GM18867 (cell line): ENCODE data around the gene OR8K3.

Source experiments
- ATAC-seq: cut with Tn5 transposase; IDR thresholded peaks from one replicate; pipeline ENCODE4 v1.9.1; 2021; ENCODE audit warnings: mild to moderate bottlenecking, moderate library complexity; ENCODE audit not compliant: unreplicated experiment

Gene OR8K3

DNA sequence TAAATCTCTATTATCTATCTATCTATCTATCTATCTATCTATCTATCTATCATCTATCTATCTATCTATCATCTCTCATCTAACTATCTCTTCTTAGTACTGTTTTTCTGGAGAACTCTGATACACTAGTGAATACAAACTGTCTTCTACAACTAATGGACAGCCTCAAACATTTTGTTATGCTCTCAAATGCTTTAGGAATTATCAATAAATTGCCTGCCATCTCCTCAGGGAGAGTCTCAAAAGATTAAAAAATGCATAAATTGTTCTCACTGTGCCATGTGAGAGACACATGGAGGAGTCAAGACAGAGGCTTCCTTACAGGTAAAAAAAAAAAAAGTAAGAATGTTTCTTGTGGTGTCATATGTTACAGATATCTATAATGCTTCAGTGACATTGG is at the start of gene OR8K3:
Gene OR8K3, plus strand, starts transcription at position 301 of the 400 bp plus-strand sequence. CDS start 3,163 bp downstream, outside the sequence.
- no peak for ATAC-seq

DNA sequence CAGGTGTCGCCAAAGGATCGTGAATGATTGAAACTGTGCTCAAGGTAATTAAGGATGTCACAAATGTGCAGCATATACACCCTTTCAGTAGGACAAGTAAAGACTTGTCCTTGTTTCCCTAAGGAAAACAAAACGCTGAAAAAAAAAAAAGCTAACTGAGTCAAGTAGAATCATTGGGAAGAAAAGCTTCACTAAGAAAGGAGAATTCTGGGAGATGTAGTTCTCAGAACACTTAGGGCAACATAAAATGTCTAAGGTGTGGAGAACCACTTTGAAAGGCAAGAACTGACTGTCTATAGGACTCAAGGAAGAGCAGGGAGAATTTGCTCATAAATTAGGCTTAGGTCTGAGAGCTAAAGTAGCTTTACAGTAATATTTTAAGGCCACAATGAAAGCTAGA is 43.9 kb upstream of the OR8K3 start:
- no peak for ATAC-seq

DNA sequence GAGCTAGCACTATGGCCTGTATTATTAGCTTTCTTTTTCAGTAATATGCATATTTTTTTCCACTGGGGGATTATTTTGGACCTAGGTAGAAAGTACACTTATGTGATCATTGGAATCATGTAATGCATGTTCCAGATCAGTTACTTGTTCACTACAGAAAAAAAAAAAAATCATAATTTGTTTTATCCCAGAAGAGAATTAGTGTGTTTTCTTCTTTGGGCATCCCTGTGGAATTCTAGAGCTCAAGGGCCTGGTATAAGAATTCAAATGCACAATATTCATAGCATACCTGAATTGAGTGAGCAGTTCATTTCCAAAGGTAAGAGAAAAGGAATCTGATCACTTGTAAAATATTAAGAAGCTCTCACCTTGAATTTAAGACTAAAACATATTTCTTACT is 41.1 kb upstream of the OR8K3 start, which contains the start of gene OR5T1:
Gene OR5T1, plus strand, starts transcription at position 301 of the 400 bp plus-strand sequence. CDS start 1,485 bp downstream, outside the sequence.
- ATAC-seq = no peak

DNA sequence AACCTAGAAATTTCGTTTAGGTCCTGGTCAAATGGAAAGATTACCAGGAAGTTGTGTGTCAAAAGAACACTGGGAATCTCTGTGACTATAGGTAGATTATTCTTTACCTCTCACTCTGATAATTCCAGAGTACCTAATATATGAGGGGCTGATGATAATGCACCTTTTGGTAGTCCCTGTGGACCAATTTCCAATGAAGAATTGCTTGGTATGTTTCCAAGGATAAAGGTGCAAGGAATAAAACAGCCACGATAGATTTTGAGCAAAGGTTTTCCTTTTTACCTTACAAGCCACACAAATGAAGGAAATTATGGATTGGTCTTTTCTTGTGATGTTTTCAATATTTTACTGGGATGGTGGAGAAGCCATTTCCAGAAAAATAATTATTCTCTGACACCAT is 22.8 kb upstream of the OR8K3 start, which contains the start of gene OR8H1:
Gene OR8H1, minus strand, starts transcription at position 101 of the 400 bp plus-strand sequence. CDS start 1,192 bp downstream, outside the sequence.
- ATAC-seq = no peak

DNA sequence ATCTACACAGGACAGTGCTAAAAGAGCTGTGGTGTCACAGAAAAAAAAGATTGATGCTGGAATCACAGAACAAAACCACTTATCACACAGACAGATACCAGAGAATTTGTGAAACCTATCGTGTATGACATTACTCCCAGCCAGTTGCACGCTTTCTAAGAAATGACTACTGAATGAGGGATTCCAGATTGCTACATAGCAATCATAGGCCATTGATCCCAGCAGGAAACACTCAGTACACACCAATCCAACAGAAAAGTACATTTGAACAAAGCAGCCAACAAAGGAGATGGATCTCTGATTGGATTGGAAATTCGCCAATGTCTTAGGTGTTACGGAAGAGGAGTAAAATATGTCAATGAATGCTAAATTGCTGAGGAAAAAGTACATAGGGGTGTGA is 18.0 kb upstream of the OR8K3 start:
- no peak for ATAC-seq

DNA sequence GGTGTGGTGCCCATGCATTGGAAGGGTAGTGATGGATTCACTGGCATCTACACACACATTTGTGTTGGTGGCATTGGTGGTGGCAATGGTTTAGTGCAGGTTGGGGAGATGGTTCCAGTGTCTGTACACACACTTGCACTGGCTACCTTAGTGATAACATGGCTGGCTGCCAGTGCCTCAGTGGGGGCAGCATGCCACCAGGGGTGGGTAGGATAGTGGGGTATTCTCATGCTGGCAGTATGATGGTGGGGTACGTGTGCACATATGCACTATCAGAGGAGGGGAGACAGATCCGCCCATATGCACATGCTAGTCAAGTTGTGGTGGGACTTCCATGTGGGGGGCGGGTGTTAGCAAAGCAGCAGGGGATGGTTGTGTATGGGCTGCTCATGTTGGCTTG is 7.1 kb upstream of the OR8K3 start:
- ATAC-seq = no peak

DNA sequence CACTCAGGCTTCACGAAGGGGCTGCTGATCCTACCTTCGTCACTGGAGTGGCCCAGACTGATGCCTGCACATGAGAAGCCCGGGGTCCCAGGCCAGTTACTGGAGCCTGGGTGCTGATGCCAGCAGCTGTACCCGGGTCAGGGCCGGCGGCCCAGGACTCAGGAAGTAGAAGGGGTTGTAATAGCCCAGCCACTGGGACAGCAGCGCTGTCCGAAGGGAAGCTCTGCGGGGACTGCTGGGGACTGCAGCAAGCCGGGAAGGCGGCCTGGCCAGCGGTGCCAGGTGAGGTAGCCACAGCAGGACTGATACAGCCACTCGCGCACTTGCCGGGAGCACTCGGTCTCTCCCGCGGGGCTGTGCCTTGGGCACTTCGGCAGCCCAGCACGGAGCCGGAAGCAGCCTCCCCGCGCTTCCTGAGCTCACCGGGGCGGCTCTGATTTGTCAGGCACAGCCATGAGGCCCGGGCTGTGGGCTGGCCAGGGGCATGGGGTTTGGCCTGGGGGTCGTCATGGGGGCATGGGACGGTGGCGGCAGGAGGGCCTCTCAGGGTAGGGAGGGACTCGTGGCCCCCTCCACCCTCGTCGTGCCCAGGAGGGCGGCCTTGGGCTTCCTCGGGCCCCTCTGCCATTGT is 17.0 kb downstream of the OR8K3 start:
- ATAC-seq = no peak

DNA sequence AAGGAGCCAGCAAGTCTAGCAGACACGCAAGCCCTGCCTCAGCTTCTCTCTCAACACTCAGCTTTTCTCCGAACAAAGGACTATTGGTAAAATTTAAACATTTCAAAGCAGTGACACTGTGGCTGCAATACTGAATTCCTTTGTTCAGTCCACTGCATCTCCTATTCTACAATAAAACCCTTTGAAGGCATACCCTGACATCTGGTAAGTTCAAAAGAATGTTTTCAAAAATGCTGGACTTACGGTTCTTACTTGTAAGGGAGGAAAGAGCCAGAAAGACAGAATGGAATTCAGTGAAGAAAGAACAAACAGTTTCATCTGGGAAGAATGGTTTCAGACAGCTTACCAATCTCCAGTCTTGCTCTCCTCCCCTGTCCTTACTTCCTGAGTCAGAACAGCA is 18.2 kb downstream of the OR8K3 start:
- no peak for ATAC-seq

DNA sequence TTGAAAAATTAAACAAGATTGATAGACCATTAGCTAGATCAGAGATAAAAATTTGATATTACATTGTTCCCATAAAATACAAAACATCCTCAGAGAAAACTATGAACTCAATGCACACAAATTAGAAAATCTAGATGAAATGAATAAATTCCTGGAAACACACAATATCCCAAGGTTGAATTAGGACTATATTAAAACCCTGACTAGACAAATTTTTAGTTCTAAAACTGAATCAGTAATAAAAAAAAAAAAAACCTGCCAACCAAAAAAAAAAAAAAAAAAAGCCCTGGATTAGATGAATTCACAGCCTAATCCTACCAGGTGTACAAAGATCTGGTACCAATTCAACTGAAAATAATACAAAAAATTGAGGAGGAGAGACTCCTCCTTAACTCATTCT is 25.3 kb downstream of the OR8K3 start:
- ATAC-seq = no peak

DNA sequence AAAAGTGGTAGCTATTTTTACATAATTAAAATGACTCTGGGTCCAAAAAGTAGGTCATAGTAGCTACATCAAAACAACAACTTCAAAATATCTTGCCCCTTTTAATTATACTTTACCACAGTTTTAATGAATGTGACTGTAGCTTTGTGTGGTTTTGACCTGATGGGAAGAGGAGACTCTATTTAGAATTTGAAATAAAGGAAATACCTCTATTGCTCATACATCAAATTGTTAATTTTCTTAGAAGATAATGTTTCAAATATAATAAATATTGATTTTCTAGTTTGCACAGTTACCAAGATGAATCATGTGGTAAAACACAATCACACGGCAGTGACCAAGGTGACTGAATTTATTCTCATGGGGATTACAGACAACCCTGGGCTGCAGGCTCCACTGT is 30.8 kb downstream of the OR8K3 start, which contains the start of gene OR8K1:
Gene OR8K1, plus strand, starts transcription at position 301 of the 400 bp plus-strand sequence. Its CDS starts 0 bp downstream, at position 301.
- no peak for ATAC-seq

DNA sequence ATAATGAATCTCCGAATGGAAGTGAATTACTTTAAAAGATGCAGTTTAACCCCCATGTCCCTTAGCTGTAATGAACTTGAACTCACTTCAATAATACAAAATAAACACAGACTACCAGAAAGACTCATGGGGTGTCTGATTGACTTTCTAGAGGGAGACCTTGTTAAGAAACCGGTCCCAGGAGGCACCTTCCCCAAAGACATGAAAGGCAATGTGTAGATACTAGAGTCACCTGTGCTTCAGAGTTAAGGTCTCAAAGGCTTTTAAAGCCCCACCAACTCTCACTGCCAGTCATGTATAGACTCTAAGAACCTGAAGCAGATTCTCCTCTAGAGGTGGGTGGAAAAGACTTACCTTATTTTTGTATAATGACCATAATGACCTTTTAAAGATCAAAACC is 39.0 kb downstream of the OR8K3 start, which contains the start of gene OR8J1:
Gene OR8J1, plus strand, starts transcription at position 301 of the 400 bp plus-strand sequence. CDS start 5,956 bp downstream, outside the sequence.
- ATAC-seq = no peak
